Skeletal muscle cell (primary cell): ENCODE data around the gene SQSTM1.
"Not testable (repeated sequence)": the region's sequence is repeated elsewhere in the genome, so short reads cannot be mapped to it uniquely, and the experiment has no call there.

Experiments used
- DNase-seq: peaks from one replicate; pipeline ENCODE4 v3.0.0-alpha.2; 2010; ENCODE audit warnings: low read depth
- H3K4me3 ChIP-seq: 2 replicates; pipeline ENCODE4 v1.5.1; 2011; ENCODE audit warnings: low read depth, mild to moderate bottlenecking, control low read depth, low read length, moderate library complexity

Gene SQSTM1

DNA sequence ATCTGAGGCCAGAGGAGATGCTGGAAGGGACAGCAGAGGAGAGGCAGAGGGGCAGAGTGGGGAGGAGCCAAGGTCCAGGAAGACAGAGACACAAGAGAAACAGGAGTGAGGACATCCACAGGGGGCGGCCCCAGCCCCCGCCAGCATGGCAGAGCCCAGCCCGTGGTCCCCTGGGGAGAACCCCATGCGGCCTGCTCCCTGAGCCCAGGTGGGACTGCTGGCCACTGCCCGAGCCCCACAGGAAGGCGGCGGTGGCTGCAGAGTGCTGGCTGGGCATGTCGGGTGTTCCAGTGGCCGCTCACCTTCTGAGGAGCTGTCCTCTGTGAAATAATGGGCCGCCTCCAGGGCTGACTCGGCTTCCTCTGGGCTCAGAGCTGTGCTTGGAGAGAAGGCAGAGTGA lies 46.8 kb downstream of the SQSTM1 start:
- H3K4me3 ChIP-seq: no peak overlapping the region
- no peak for DNase-seq

DNA sequence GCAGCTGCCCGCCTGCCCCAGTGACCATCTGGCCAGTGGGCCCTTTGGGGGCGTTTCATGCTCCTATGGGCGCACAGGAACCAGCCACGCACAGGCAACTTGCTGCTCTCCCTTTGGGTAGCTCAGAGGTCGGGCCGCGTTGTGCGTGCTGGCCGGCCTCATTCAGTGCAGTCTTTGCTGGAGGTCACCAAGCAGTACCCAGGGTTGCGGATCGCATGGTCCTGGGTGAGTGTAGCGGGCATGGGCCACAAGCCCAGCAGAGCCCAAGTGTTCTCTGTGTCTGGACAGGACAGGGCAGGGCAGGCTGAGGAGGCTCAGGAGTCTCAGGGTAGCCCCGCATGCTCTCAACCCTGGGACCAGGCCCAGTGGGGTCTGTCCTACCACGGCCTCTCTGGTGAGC lies 47.8 kb downstream of the SQSTM1 start:
- no peak overlapping the region for H3K4me3 ChIP-seq
- DNase-seq: no peak

DNA sequence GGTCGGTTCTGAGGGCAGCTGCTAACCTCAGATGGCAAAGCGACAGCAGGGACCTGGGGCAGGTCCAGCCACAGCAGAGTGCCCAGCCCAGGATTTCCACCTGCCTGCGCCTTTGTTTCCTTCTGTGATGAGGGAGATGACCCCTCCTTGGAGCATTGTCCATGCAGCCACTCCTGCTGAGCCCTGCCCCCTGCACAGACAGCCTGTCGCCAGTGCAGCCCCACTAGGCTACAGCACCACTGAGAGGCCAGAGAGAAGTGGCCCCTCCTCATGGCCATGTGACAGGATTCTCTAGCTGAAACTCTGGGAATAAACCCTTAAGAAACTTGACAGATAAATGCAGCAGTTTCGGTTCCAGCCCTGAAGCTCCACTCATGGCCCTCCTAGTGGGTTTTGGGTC lies 48.4 kb downstream of the SQSTM1 start:
- no peak for DNase-seq
- no peak overlapping the region for H3K4me3 ChIP-seq

DNA sequence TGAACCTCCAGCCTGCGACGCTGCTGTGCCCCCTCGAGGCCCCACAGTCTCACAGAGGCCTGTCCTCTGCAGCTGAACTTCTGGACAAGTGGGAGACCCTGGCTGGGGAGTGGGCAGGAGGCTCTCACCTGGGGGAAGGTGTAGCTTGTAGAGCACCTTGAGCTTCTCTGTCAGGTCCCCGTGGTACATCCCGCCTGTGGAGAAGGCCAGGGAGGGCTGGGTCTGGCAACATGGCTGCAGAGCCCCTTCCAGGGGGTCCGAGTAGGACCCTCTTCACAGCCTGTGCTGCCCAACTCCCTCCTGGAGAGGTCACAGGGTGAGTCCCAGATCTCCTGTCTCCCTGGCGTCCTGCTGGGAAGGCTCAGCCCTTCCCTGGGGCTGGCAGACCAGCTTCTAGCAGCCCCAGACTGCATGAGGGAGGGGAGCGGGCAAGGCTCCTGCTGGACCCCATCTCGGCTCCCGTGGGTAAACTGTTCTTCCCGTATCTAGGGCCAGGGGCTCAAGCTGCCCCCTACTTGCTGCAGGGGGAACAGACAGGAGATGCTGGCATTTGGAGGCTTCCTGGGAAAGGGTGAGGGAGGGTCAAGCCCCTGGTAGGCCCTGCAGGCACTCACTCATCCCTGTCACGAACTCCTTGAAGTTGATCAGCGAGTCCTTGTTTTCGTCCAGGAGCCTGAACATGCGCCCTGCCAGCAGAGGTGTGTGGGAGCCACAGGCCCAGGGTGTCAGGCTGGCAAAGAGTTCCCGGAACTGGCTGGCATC lies 49.1 kb downstream of the SQSTM1 start:
- H3K4me3 ChIP-seq: no peak overlapping the region
- no peak for DNase-seq

- no peak for DNase-seq
- no peak overlapping the region for H3K4me3 ChIP-seq
Measured at GRCh38 chr5:179870403-179870903, 49.7 kb downstream of the SQSTM1 start.

GRCh38 chr5:179870952-179871351 lies 50.2 kb downstream of the SQSTM1 start:
- H3K4me3 ChIP-seq: no peak overlapping the region
- DNase-seq: no peak

DNA sequence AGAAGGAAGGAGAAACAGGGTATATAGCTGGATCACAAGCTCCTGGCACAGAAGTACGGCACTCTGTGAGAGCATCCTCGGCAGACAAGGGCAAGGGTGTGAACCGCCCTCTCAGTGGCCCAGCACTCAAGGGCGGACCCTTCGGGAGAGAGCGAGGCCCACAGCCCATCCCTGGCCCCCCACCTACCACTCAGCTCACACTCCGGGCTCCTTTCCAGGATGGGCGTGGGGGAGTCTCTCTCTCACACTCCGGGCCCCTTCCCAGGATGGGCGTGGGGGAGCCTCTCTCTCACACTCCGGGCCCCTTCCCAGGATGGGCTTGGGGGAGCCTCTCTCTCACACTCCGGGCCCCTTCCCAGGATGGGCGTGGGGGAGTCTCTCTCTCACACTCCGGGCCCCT lies 50.8 kb downstream of the SQSTM1 start:
- DNase-seq: not testable (repeated sequence)

DNA sequence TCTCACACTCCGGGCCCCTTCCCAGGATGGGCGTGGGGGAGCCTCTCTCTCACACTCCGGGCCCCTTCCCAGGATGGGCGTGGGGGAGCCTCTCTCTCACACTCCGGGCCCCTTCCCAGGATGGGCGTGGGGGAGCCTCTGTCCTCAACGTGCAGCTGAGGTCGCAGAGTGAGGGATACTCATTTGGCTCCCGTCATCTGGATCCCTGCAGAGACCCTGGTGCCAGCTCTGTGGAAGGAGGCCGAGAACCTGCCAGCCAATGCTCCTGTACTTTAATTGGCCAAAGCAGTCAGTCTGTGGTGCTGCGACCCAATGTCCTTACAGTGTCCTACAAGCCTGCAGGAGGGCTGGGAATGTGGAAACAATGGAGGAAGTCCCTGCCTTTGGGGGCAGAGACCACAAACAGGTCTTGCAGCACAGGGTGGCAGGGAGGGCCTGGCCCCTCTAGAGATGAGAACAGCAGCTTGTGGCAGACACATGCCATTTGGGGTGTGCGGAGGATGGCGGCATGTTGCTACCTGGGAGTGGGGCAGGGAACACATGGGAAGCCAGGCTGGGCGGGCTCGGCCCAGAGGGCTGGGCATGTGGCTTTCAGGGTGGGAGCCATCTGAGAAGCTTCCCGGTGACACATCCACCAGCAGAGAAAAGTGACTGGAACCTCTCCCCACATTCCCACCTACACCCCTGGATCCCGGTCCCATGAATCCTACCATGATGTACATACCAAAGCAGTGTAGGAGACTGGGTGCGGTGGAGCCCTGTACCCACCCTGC lies 51.5 kb downstream of the SQSTM1 start:
- DNase-seq: no peak
- no peak overlapping the region for H3K4me3 ChIP-seq

More for the DNA sequence above, 50.8 kb downstream of the SQSTM1 start:
- not testable (repeated sequence) for H3K4me3 ChIP-seq

DNA sequence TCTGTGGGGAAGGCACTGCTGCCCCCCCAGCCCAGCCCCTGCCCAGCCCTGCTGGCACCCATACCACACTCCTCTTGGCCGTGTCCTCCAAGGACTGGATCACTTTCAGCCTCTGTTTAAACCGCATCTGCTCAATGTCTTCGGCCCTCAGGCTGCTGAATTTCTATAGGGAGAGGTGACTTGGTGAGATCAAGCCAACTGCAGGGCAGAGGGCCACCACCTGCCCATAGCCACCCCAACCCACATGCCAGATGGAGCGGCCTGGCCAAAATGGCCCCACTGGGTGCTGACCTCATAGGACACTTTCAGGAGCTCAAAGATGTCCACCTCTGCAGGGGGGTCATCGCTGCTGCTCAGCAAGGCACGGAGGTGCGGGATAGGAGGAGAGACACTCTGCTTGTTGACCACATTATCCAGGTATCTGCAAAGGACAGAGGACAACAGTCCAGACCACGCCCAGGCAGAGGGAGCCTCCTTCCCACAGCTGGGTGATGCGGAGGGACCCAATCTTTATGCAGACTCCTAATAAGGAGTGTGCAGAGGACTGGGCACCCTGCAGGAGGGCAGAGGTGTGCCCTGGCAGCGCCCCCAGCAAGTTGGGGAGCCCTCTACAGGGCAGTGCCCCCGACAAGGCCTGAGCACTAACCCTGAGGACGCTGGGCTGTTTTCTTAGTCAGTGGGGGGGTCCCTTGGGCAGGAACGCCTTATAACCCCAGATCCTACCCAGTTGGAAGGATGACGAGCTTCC lies 52.3 kb downstream of the SQSTM1 start:
- no peak overlapping the region for H3K4me3 ChIP-seq
- no peak for DNase-seq

- H3K4me3 ChIP-seq: no peak overlapping the region
- no peak for DNase-seq
Measured at GRCh38 chr5:179873588-179874110, 52.9 kb downstream of the SQSTM1 start.

- DNase-seq: no peak
- no peak overlapping the region for H3K4me3 ChIP-seq
Measured at GRCh38 chr5:179874136-179874535, 53.4 kb downstream of the SQSTM1 start.

GRCh38 chr5:179874536-179875292 lies 54.0 kb downstream of the SQSTM1 start:
- no peak for DNase-seq

GRCh38 chr5:179875741-179876609 lies 55.3 kb downstream of the SQSTM1 start:
- no peak overlapping the region for H3K4me3 ChIP-seq
- DNase-seq: no peak

More at GRCh38 chr5:179874536-179875292, 54.0 kb downstream of the SQSTM1 start:
- H3K4me3 ChIP-seq: no peak overlapping the region

GRCh38 chr5:179876610-179876952 lies 55.9 kb downstream of the SQSTM1 start:
- DNase-seq: no peak
- H3K4me3 ChIP-seq: no peak overlapping the region

DNA sequence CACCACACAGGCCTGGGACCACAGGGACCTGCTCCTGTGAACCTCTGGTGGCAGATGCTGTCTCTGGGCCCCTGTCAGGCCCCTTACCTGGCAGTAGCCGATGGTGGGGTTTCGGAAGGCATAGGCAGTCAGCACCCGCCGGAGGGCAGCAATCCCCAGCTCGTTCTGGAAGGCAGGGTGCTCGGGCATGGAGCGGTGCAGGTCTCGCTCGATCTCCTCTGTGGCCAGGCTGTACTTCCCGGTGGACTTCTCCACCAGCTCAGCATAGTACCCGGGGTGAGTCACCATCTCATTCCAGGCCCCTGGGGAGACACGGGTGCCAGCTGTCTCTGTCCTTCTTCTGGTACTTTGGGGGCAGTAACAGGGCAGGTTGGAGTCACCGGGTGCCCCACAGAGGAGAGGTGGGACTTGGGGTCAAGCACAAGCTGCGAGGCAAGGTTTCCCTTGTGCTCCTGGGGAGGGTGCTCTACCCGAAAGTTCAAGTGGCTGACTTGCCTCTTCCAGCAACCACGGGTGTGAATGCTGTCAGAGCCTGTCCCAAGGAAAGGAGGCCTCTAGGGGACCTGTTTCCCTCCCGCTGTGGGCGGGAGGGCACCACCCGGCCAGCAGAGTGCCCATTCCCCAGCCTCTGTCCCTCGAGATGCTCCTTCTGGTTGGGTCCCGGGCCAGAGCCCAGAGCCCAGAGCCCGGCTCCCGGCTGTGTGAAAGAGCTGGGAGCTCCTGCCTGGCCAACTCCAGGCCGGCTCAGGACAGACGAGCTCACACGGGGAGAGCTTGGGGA lies 57.7 kb downstream of the SQSTM1 start:
- no peak overlapping the region for H3K4me3 ChIP-seq

DNA sequence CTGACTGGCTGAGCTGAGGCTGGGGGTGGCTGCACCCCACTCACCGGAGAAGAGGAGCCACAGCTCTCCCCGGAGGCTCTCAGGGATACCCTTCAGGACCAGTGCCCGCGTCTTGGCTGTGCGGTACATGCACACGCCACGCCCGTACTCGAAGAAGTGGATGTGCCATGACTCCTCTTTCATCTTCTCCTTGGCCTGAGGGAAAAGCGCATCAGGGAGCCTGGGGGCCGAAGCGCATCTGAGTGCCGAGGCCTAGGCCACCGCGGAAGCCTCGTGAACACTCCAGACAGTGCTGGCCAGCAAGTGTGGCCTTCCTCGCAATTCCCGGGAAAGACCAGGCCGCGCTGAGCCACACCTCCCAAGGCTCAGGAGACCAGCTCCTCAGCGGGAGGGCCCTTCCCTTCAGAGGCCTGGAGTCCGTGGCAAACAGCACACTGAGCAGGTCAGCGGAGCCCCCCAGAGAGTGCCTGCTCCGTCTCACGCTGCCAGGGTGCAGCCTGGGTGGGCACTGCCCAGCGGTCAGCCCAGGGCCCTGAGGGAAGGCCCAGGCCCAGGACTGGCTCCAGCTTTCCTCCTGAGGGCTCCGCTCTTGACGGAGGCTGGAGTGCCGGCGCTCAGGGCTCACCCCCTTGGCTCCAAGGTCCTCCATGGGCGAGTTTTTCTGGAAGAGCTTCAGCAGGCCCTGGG lies 58.4 kb downstream of the SQSTM1 start:
- DNase-seq: no peak
- no peak overlapping the region for H3K4me3 ChIP-seq

More for the DNA sequence above, 57.7 kb downstream of the SQSTM1 start:
- DNase-seq: no peak

GRCh38 chr5:179879690-179880010 lies 58.9 kb downstream of the SQSTM1 start:
- no peak for DNase-seq
- no peak overlapping the region for H3K4me3 ChIP-seq
